Measurements from ENCODE around the gene CNTN4.

CNTN4 gene

GRCh38 chr3:3053974-3054373 lies 955.3 kb downstream of the CNTN4 start:
- no peak for TF ChIP-seq CTCF (IDR thresholded peaks at IDR 0.05; ENCODE audit: low read depth, low read length, missing control alignments)
- in situ Hi-C loops (cut with HindIII; ENCODE audit: low sequenced_read_pairs) = no loop called here
- H3K4me3 ChIP-seq (ENCODE audit: low read depth, low read length) = no peak overlapping the region
- no peak for DNase-seq (ENCODE audit: low read depth)

GRCh38 chr3:3059645-3060044 lies 961.0 kb downstream of the CNTN4 start:
- in situ Hi-C loops (cut with HindIII; ENCODE audit: low sequenced_read_pairs) = no loop called here
- no peak overlapping the region for H3K4me3 ChIP-seq (ENCODE audit: low read depth, low read length)
- TF ChIP-seq CTCF (IDR thresholded peaks at IDR 0.05; ENCODE audit: low read depth, low read length, missing control alignments) = no peak

GRCh38 chr3:3064297-3064696 lies 965.6 kb downstream of the CNTN4 start:
- no peak for TF ChIP-seq CTCF (IDR thresholded peaks at IDR 0.05; ENCODE audit: low read depth, low read length, missing control alignments)
- in situ Hi-C loops (cut with HindIII; ENCODE audit: low sequenced_read_pairs) = no loop called here
- no peak overlapping the region for H3K4me3 ChIP-seq (ENCODE audit: low read depth, low read length)
- no peak for DNase-seq (ENCODE audit: low read depth)

More at GRCh38 chr3:3059645-3060044, 961.0 kb downstream of the CNTN4 start:
- no peak for DNase-seq (ENCODE audit: low read depth)

- in situ Hi-C loops (cut with HindIII; ENCODE audit: low sequenced_read_pairs) = no loop called here
- no peak for DNase-seq (ENCODE audit: low read depth)
- no peak for TF ChIP-seq CTCF (IDR thresholded peaks at IDR 0.05; ENCODE audit: low read depth, low read length, missing control alignments)
- H3K4me3 ChIP-seq (ENCODE audit: low read depth, low read length) = no peak overlapping the region
These were observed 967.2 kb downstream of the CNTN4 start for GRCh38 chr3:3065876-3066275.

- no peak for TF ChIP-seq CTCF (IDR thresholded peaks at IDR 0.05; ENCODE audit: low read depth, low read length, missing control alignments)
- DNase-seq (ENCODE audit: low read depth) = no peak
- in situ Hi-C loops (cut with HindIII; ENCODE audit: low sequenced_read_pairs) = no loop called here
- no peak overlapping the region for H3K4me3 ChIP-seq (ENCODE audit: low read depth, low read length)
These were observed 967.7 kb downstream of the CNTN4 start for GRCh38 chr3:3066378-3066777.

GRCh38 chr3:3066910-3067309 lies 968.2 kb downstream of the CNTN4 start:
- H3K4me3 ChIP-seq (ENCODE audit: low read depth, low read length) = no peak overlapping the region
- DNase-seq (ENCODE audit: low read depth) = no peak
- in situ Hi-C loops (cut with HindIII; ENCODE audit: low sequenced_read_pairs) = no loop called here
- no peak for TF ChIP-seq CTCF (IDR thresholded peaks at IDR 0.05; ENCODE audit: low read depth, low read length, missing control alignments)

GRCh38 chr3:3068358-3068881 lies 969.8 kb downstream of the CNTN4 start:
- no peak overlapping the region for H3K4me3 ChIP-seq (ENCODE audit: low read depth, low read length)
- no peak for DNase-seq (ENCODE audit: low read depth)
- no peak for TF ChIP-seq CTCF (IDR thresholded peaks at IDR 0.05; ENCODE audit: low read depth, low read length, missing control alignments)
- in situ Hi-C loops (cut with HindIII; ENCODE audit: low sequenced_read_pairs) = no loop called here
